T-helper 22 cell (primary cell): Measurements from ENCODE around the gene DES.

ENCODE experiments used
- DNase-seq: peaks from one replicate; pipeline ENCODE4 v3.0.0-alpha.2; 2020; ENCODE audit warnings: low read depth

Gene DES

DNA sequence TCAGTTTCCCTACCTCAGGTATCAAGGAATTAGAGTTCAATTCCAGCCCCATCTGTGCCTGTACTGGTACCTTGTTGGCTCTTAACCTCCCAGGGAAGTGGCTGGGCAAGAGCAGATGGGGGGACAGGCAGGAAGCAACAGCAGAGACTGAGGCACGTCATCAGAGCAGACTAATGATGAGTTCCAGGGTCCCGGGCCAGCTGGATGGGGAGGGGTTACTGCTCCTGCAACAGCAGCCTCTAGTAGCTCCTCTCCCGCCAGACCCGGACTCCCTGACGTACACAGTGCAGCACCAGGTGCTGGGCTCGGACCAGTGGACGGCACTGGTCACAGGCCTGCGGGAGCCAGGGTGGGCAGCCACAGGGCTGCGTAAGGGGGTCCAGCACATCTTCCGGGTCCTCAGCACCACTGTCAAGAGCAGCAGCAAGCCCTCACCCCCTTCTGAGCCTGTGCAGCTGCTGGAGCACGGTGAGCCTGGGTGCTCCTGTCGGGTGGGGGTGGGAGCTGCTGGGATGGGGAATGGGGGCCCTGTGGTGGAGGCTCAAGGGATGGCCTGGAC lies 54.5 kb downstream of the DES start:
- DNase-seq, result no peak

- DNase-seq, result no peak
Measured at GRCh38 chr2:219473511-219473910, 55.3 kb downstream of the DES start.

DNA sequence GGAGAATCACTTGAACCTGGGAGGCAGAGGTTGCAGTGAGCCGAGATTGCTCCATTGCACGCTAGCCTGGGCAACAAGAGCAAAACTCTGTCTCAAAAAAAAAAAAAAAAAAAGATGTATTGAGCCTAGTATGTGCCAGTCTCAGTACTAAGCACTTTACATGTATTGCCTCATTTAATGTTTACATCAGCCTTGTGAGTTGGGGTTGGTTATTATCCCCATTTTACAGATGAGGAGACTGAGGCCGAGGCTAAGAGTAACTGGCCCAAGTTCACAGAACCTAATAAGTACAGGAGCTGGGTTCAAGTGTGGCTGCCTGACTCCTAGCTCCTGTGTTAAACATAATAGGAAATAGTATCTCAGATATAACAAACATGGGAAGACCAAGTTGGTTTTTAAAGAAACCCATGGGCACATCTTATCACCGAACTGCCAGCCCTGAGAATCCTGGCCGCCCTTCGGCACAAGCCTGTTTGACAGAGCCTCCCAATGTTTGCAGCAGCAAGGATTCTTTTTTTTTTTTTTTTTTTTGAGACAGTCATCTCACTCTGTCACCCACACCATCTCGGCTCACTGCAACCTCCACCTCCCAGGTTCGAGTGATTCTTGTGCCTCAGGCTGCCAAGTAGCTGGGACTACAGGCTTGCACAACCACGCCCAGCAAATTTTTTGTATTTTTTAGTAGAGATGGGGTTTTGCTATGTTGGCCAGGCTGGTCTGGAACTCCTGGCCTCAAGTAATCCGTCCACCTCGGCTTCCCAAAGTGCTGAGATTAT lies 56.3 kb downstream of the DES start:
- no peak for DNase-seq

- no peak for DNase-seq
Measured at GRCh38 chr2:219475278-219475677, 57.1 kb downstream of the DES start.

GRCh38 chr2:219475697-219476651 lies 57.8 kb downstream of the DES start:
- DNase-seq, result no peak
